SIG-M5 treated with dmso at 0.1 percent for 504 hours (cell line): ENCODE data around the gene ST6GALNAC1.
A peak's percentile ranks its signal among the peaks of the same experiment; 100 is the strongest.

ENCODE experiments used
- DNase-seq: peaks from one replicate; lab custom pipeline; 2025; ENCODE audit not compliant: unreplicated experiment; lab: John Stamatoyannopoulos, UW

The ST6GALNAC1 gene

GRCh38 chr17:76643553-76644148, at the start of gene ST6GALNAC1:
ST6GALNAC1 (minus strand) TSS chr17:76643757; CDS start chr17:76643638, 119 bp downstream.
- no peak for DNase-seq

GRCh38 chr17:76691379-76692191, 48.0 kb upstream of the ST6GALNAC1 start:
- no peak for DNase-seq

GRCh38 chr17:76690596-76691280, 47.2 kb upstream of the ST6GALNAC1 start:
- DNase-seq: no peak

GRCh38 chr17:76689859-76690258, 46.3 kb upstream of the ST6GALNAC1 start:
- DNase-seq: no peak

- DNase-seq: no peak
These were observed 44.6 kb upstream of the ST6GALNAC1 start for GRCh38 chr17:76688165-76688622.

- no peak for DNase-seq
These were observed 44.0 kb upstream of the ST6GALNAC1 start for GRCh38 chr17:76687298-76688164.

- DNase-seq: no peak
These were observed 43.2 kb upstream of the ST6GALNAC1 start for GRCh38 chr17:76686538-76687297.

GRCh38 chr17:76685846-76686245, 42.3 kb upstream of the ST6GALNAC1 start:
- DNase-seq: no peak

GRCh38 chr17:76685366-76685765, 41.8 kb upstream of the ST6GALNAC1 start:
- DNase-seq: no peak

- no peak for DNase-seq
These were observed 41.2 kb upstream of the ST6GALNAC1 start for GRCh38 chr17:76684756-76685155.

GRCh38 chr17:76683921-76684745, 40.6 kb upstream of the ST6GALNAC1 start:
- no peak for DNase-seq

GRCh38 chr17:76683011-76683755, 39.6 kb upstream of the ST6GALNAC1 start:
- no peak for DNase-seq

- no peak for DNase-seq
These were observed 38.7 kb upstream of the ST6GALNAC1 start for GRCh38 chr17:76682296-76682695.

GRCh38 chr17:76681222-76682137, 37.9 kb upstream of the ST6GALNAC1 start:
- peak; percentile 68 for DNase-seq

GRCh38 chr17:76679239-76679638, 35.7 kb upstream of the ST6GALNAC1 start:
- no peak for DNase-seq

- DNase-seq: no peak
These were observed 34.8 kb upstream of the ST6GALNAC1 start for GRCh38 chr17:76678330-76678729.

GRCh38 chr17:76677406-76677805, 33.8 kb upstream of the ST6GALNAC1 start:
- DNase-seq: no peak

- DNase-seq: no peak
These were observed 33.1 kb upstream of the ST6GALNAC1 start for GRCh38 chr17:76676629-76677028.
